Astrocyte (in vitro differentiated cells and primary cell): Measurements from ENCODE around the gene RBBP8NL. TPM values are rescaled to one million over a fixed set of nuclear protein-coding genes. Genes with fewer than 3 reads are reported as not detected.
A peak's percentile ranks its signal among the peaks of the same experiment; 100 is the strongest.

Experiments
- DNase-seq: peaks from one replicate; pipeline ENCODE4 v3.0.0-alpha.2; 2010; ENCODE audit warnings: low read depth
- FAIRE-seq: peaks from 2 replicates; lab custom pipeline; 2011; peaks lifted over from hg19 to GRCh38; lab: Jason Lieb, UNC
- H2AFZ ChIP-seq: 2 replicates; pipeline ENCODE4 v1.6.0; 2012; ENCODE audit warnings: low read depth, low read length, inconsistent platforms
- H3K27ac ChIP-seq: 2 replicates; pipeline ENCODE4 v1.5.1; 2011; ENCODE audit warnings: low read depth, low read length, inconsistent platforms
- H3K27me3 ChIP-seq: 2 replicates; pipeline ENCODE4 v1.6.0; 2011; ENCODE audit warnings: low read length, inconsistent platforms; ENCODE audit not compliant: insufficient read depth
- H3K36me3 ChIP-seq: 2 replicates; pipeline ENCODE4 v1.5.1; 2011; ENCODE audit warnings: low read length, inconsistent platforms; ENCODE audit not compliant: insufficient read depth
- H3K4me1 ChIP-seq: 2 replicates; pipeline ENCODE4 v1.5.1; 2011; ENCODE audit warnings: low read length, inconsistent platforms; ENCODE audit not compliant: insufficient read depth
- H3K4me2 ChIP-seq: 2 replicates; pipeline ENCODE4 v1.6.0; 2012; ENCODE audit warnings: low read length, inconsistent platforms
- H3K4me3 ChIP-seq: 2 replicates; pipeline ENCODE4 v1.5.1; 2011; ENCODE audit warnings: low read depth, mild to moderate bottlenecking, low read length, inconsistent platforms; ENCODE audit not compliant: insufficient read depth
- H3K79me2 ChIP-seq: 2 replicates; pipeline ENCODE4 v1.6.0; 2012; ENCODE audit warnings: mild to moderate bottlenecking, low read length, inconsistent platforms; ENCODE audit not compliant: insufficient read depth
- H3K9ac ChIP-seq: 2 replicates; pipeline ENCODE4 v1.6.0; 2012; ENCODE audit warnings: mild to moderate bottlenecking, low read length, inconsistent platforms
- H3K9me3 ChIP-seq: 2 replicates; pipeline ENCODE4 v1.5.1; 2012; ENCODE audit warnings: low read depth, mild to moderate bottlenecking, low read length, inconsistent platforms; ENCODE audit not compliant: insufficient read depth
- H4K20me1 ChIP-seq: 2 replicates; pipeline ENCODE4 v1.6.0; 2012; ENCODE audit warnings: low read length, inconsistent platforms; ENCODE audit not compliant: insufficient read depth
- H3K27ac Mint-ChIP-seq: one replicate; pipeline ENCODE4 v1.8.0; 2021; ENCODE audit warnings: mild to moderate bottlenecking, mixed read lengths; ENCODE audit not compliant: unreplicated experiment
- H3K27me3 Mint-ChIP-seq: one replicate; pipeline ENCODE4 v1.8.0; 2021; ENCODE audit warnings: low read depth, mixed read lengths; ENCODE audit not compliant: unreplicated experiment
- H3K36me3 Mint-ChIP-seq: one replicate; pipeline ENCODE4 v1.8.0; 2021; ENCODE audit warnings: low read depth, mixed read lengths; ENCODE audit not compliant: unreplicated experiment
- H3K4me1 Mint-ChIP-seq: one replicate; pipeline ENCODE4 v1.8.0; 2021; ENCODE audit warnings: low read depth, mixed read lengths; ENCODE audit not compliant: unreplicated experiment
- H3K4me3 Mint-ChIP-seq: one replicate; pipeline ENCODE4 v1.8.0; 2021; ENCODE audit warnings: mild to moderate bottlenecking, moderate library complexity, mixed read lengths; ENCODE audit not compliant: unreplicated experiment
- H3K9me3 Mint-ChIP-seq: one replicate; pipeline ENCODE4 v1.8.0; 2021; ENCODE audit warnings: mild to moderate bottlenecking, mixed read lengths; ENCODE audit not compliant: unreplicated experiment
- EZH2 ChIP-seq: IDR thresholded peaks from 2 replicates; pipeline ENCODE4 v1.6.1; 2012; ENCODE audit warnings: mild to moderate bottlenecking, low read length, inconsistent platforms; ENCODE audit not compliant: insufficient read depth
- total RNA-seq: library from RNA; stranded (reverse); gene quantifications from 2 replicates; pipeline ENCODE4 v1.2.1, GENCODE V29; 2021
- TF ChIP-seq, protein P1 (sequence below): IDR thresholded peaks from 2 replicates; pipeline ENCODE4 v1.5.1; 2011; ENCODE audit warnings: low read depth, mild to moderate bottlenecking, inconsistent platforms, low read length, moderate library complexity; ENCODE audit not compliant: insufficient read depth

RBBP8NL gene
- total RNA-seq, 1 donor from 2014 or later, result 0.14 TPM

- H3K27ac ChIP-seq, result no peak overlapping the region
- Mint-ChIP-seq H3K27me3 (no peaks in the 10 kb centered on the region), H3K36me3 (no peaks in the 10 kb centered on the region), H3K27ac (no peak overlapping the region), H3K9me3 (no peaks in the 10 kb centered on the region), H3K4me3 (peak overlapping the region; percentile 77), H3K4me1 (peaks cover 22% of the 10 kb centered on the region)
- peak overlapping the region; percentile 59 for H3K4me3 ChIP-seq
- TF ChIP-seq, protein P1, sequence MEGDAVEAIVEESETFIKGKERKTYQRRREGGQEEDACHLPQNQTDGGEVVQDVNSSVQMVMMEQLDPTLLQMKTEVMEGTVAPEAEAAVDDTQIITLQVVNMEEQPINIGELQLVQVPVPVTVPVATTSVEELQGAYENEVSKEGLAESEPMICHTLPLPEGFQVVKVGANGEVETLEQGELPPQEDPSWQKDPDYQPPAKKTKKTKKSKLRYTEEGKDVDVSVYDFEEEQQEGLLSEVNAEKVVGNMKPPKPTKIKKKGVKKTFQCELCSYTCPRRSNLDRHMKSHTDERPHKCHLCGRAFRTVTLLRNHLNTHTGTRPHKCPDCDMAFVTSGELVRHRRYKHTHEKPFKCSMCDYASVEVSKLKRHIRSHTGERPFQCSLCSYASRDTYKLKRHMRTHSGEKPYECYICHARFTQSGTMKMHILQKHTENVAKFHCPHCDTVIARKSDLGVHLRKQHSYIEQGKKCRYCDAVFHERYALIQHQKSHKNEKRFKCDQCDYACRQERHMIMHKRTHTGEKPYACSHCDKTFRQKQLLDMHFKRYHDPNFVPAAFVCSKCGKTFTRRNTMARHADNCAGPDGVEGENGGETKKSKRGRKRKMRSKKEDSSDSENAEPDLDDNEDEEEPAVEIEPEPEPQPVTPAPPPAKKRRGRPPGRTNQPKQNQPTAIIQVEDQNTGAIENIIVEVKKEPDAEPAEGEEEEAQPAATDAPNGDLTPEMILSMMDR, result no peak
- peak; percentile 54 for TF ChIP-seq EZH2
- no peak for FAIRE-seq
- H2AFZ ChIP-seq, result no peak overlapping the region
- H3K79me2 ChIP-seq, result peaks cover 14% of the 10 kb centered on the region
- H3K4me1 ChIP-seq, result peaks cover 57% of the 10 kb centered on the region
- no peak for DNase-seq
- no peaks in the 10 kb centered on the region for H3K36me3 ChIP-seq
- peak overlapping the region; percentile 79 for H3K4me2 ChIP-seq
- no peaks in the 10 kb centered on the region for H3K9me3 ChIP-seq
- H4K20me1 ChIP-seq, result peaks cover 56% of the 10 kb centered on the region
- H3K9ac ChIP-seq, result peak overlapping the region; percentile 71
- no peaks in the 10 kb centered on the region for H3K27me3 ChIP-seq
Observed at GRCh38 chr20:62366370-62367135, 60.8 kb downstream of the RBBP8NL start.

GRCh38 chr20:62365814-62366369 is 61.4 kb downstream of the RBBP8NL start:
- Histone ChIP-seq H3K79me2 (peaks cover 14% of the 10 kb centered on the region), H3K9ac (peak overlapping the region; percentile 71), H3K4me3 (peak overlapping the region; percentile 59), H3K27ac (no peak overlapping the region), H3K27me3 (no peaks in the 10 kb centered on the region), H3K4me1 (peaks cover 59% of the 10 kb centered on the region), H3K9me3 (no peaks in the 10 kb centered on the region), H2AFZ (no peak overlapping the region), H3K4me2 (peak overlapping the region; percentile 79), H3K36me3 (no peaks in the 10 kb centered on the region), H4K20me1 (peaks cover 53% of the 10 kb centered on the region)
- H3K27ac Mint-ChIP-seq, result no peak overlapping the region
- peak overlapping the region; percentile 79 for H3K4me3 Mint-ChIP-seq
- no peaks in the 10 kb centered on the region for H3K27me3 Mint-ChIP-seq
- no peaks in the 10 kb centered on the region for H3K36me3 Mint-ChIP-seq
- TF ChIP-seq, protein P1, result no peak
- no peak for TF ChIP-seq EZH2
- FAIRE-seq (no peak), DNase-seq (no peak)
- H3K4me1 Mint-ChIP-seq, result peaks cover 22% of the 10 kb centered on the region
- no peaks in the 10 kb centered on the region for H3K9me3 Mint-ChIP-seq
